DND-41 (cell line): Measurements from ENCODE around the gene FUT3.

Source experiments
- ATAC-seq: fragments of 200-7000 bp; cut with Tn5 transposase; 3 replicates; pipeline ENCODE4 v1.9.1; 2021; ENCODE audit warnings: low read depth; ENCODE audit not compliant: insufficient read depth
- DNase-seq: peaks from one replicate; pipeline ENCODE4 v3.0.0-alpha.2; 2020
- H2AFZ ChIP-seq: 2 replicates; pipeline ENCODE4 v1.6.0; 2012; ENCODE audit warnings: low read depth, low read length
- H3K27ac ChIP-seq: 2 replicates; pipeline ENCODE4 v1.5.1; 2012; ENCODE audit warnings: low read length, inconsistent platforms
- H3K27me3 ChIP-seq: fragments of 200-600 bp; sonication (generic); 2 replicates; pipeline ENCODE4 v1.6.0; 2012; ENCODE audit warnings: low read length, mild to moderate bottlenecking, inconsistent platforms; ENCODE audit not compliant: insufficient read depth, poor library complexity
- H3K36me3 ChIP-seq: 2 replicates; pipeline ENCODE4 v1.5.1; 2012; ENCODE audit warnings: low read length, inconsistent platforms; ENCODE audit not compliant: insufficient read depth
- H3K4me1 ChIP-seq: 2 replicates; pipeline ENCODE4 v1.5.1; 2012; ENCODE audit warnings: mild to moderate bottlenecking, low read length; ENCODE audit not compliant: insufficient read depth
- H3K4me2 ChIP-seq: 2 replicates; pipeline ENCODE4 v1.6.0; 2012; ENCODE audit warnings: mild to moderate bottlenecking, moderate library complexity, low read length, inconsistent platforms; ENCODE audit not compliant: insufficient read depth
- H3K4me3 ChIP-seq, 2 experiments: fragments of 200-600 bp in 1 of 2; shearing (Covaris generic) in 1 of 2; 2 replicates each; pipeline ENCODE4 v1.5.1; 2012 to 2016; ENCODE audit warnings: inconsistent platforms in 2 of 2, low read length in 2 of 2, mild to moderate bottlenecking in 2 of 2, low read depth in 1 of 2, moderate library complexity in 1 of 2
- H3K79me2 ChIP-seq: 2 replicates; pipeline ENCODE4 v1.6.0; 2012; ENCODE audit warnings: low read length, inconsistent platforms; ENCODE audit not compliant: insufficient read depth
- H3K9ac ChIP-seq: 2 replicates; pipeline ENCODE4 v1.6.0; 2012; ENCODE audit warnings: low read depth, mild to moderate bottlenecking, inconsistent platforms, low read length, moderate library complexity
- H3K9me3 ChIP-seq: 2 replicates; pipeline ENCODE4 v1.5.1; 2012; ENCODE audit warnings: low read length, moderate library complexity, mild to moderate bottlenecking, inconsistent platforms; ENCODE audit not compliant: insufficient read depth, severe bottlenecking
- H4K20me1 ChIP-seq: 2 replicates; pipeline ENCODE4 v1.6.0; 2012; ENCODE audit warnings: low read length; ENCODE audit not compliant: insufficient read depth
- CTCF ChIP-seq: IDR thresholded peaks from 2 replicates; pipeline ENCODE4 v1.5.1; 2012; ENCODE audit warnings: borderline replicate concordance, low read length, moderate library complexity, mild to moderate bottlenecking; ENCODE audit not compliant: poor library complexity, severe bottlenecking; ENCODE audit errors: extremely low read depth
- EZH2 ChIP-seq: IDR thresholded peaks from 3 replicates; pipeline ENCODE4 v1.6.1; 2012; ENCODE audit warnings: borderline replicate concordance, low read depth, mild to moderate bottlenecking, moderate library complexity, low read length, inconsistent platforms; ENCODE audit not compliant: severe bottlenecking

The FUT3 gene

GRCh38 chr19:5808120-5808816 lies 43.0 kb downstream of the FUT3 start:
- Histone ChIP-seq H3K27me3 (peaks cover 5% of the 10 kb centered on the region), H3K79me2 (no peaks in the 10 kb centered on the region), H3K4me3 (no peak overlapping the region), H2AFZ (no peak overlapping the region), H3K4me1 (peaks cover 15% of the 10 kb centered on the region), H3K36me3 (no peaks in the 10 kb centered on the region), H3K4me2 (no peak overlapping the region), H3K27ac (no peak overlapping the region), H3K9me3 (no peaks in the 10 kb centered on the region), H4K20me1 (no peaks in the 10 kb centered on the region; the same call in 1 of the 2 replicates), H3K9ac (no peak overlapping the region)
- no peak for TF ChIP-seq EZH2
- no peak for TF ChIP-seq CTCF
- ATAC-seq = no peak
- no peak for DNase-seq

- no peak overlapping the region for H3K27ac ChIP-seq
- TF ChIP-seq CTCF (no peak), EZH2 (no peak)
- no peak for DNase-seq
- H3K79me2 ChIP-seq = no peaks in the 10 kb centered on the region
- ATAC-seq = no peak
- H3K9ac ChIP-seq = no peak overlapping the region
- peaks cover 16% of the 10 kb centered on the region for H3K4me1 ChIP-seq
- H3K27me3 ChIP-seq = peaks cover 5% of the 10 kb centered on the region
- H3K9me3 ChIP-seq = no peaks in the 10 kb centered on the region
- H4K20me1 ChIP-seq = no peaks in the 10 kb centered on the region
- H3K4me2 ChIP-seq = no peak overlapping the region
- H3K36me3 ChIP-seq = no peaks in the 10 kb centered on the region
- no peak overlapping the region for H2AFZ ChIP-seq
- H3K4me3 ChIP-seq = no peak overlapping the region
Measured at GRCh38 chr19:5806905-5807304, 44.3 kb downstream of the FUT3 start.

GRCh38 chr19:5806133-5806489 lies 45.1 kb downstream of the FUT3 start:
- no peak overlapping the region for H3K4me2 ChIP-seq
- H3K36me3 ChIP-seq = no peaks in the 10 kb centered on the region
- TF ChIP-seq EZH2 (no peak), CTCF (no peak)
- H3K4me3 ChIP-seq = no peak overlapping the region
- H3K9ac ChIP-seq = no peak overlapping the region
- H3K4me1 ChIP-seq = peaks cover 16% of the 10 kb centered on the region
- no peak overlapping the region for H3K27ac ChIP-seq
- DNase-seq (no peak), ATAC-seq (no peak)
- H3K27me3 ChIP-seq = peaks cover 5% of the 10 kb centered on the region
- no peaks in the 10 kb centered on the region for H3K9me3 ChIP-seq
- no peaks in the 10 kb centered on the region for H4K20me1 ChIP-seq
- H3K79me2 ChIP-seq = no peaks in the 10 kb centered on the region
- no peak overlapping the region for H2AFZ ChIP-seq
